Endodermal cell (in vitro differentiated cells): ENCODE results near the gene FOXA3. TPM values are rescaled to one million over a fixed set of nuclear protein-coding genes. Genes with fewer than 3 reads are reported as not detected.
A peak's percentile ranks its signal among the peaks of the same experiment; 100 is the strongest.

Experiments used
- DNase-seq: peaks from one replicate; pipeline ENCODE4 v3.0.0-alpha.2; 2017
- H3K27ac ChIP-seq: 2 replicates; pipeline ENCODE4 v1.5.1; 2013; ENCODE audit warnings: mild to moderate bottlenecking, low read depth, low read length, moderate library complexity
- H3K27me3 ChIP-seq: 2 replicates; pipeline ENCODE4 v1.6.1; 2013; ENCODE audit warnings: mild to moderate bottlenecking, low read length, moderate library complexity; ENCODE audit not compliant: insufficient read depth, control insufficient read depth, poor library complexity, severe bottlenecking
- H3K36me3 ChIP-seq: 2 replicates; pipeline ENCODE4 v1.7.0; 2013; ENCODE audit warnings: mild to moderate bottlenecking, low read length, moderate library complexity; ENCODE audit not compliant: control insufficient read depth, insufficient read depth
- H3K4me1 ChIP-seq: one replicate; pipeline ENCODE4 v1.7.0; 2013; ENCODE audit warnings: low read length; ENCODE audit not compliant: control insufficient read depth, insufficient read depth
- H3K4me3 ChIP-seq: 2 replicates; pipeline ENCODE4 v1.5.1; 2013; ENCODE audit warnings: mild to moderate bottlenecking, low read length, moderate library complexity
- H3K9ac ChIP-seq: 2 replicates; pipeline ENCODE4 v1.6.1; 2013; ENCODE audit warnings: mild to moderate bottlenecking, low read length, moderate library complexity; ENCODE audit not compliant: poor library complexity, severe bottlenecking; ENCODE audit errors: extremely low read depth
- H3K9me3 ChIP-seq: 2 replicates; pipeline ENCODE4 v1.6.1; 2013; ENCODE audit warnings: mild to moderate bottlenecking, low read length, moderate library complexity; ENCODE audit not compliant: control insufficient read depth
- H3K27ac Mint-ChIP-seq: 2 replicates; pipeline ENCODE4 v1.8.0; 2020; ENCODE audit warnings: mixed read lengths
- H3K27me3 Mint-ChIP-seq: 2 replicates; pipeline ENCODE4 v1.8.0; 2021; ENCODE audit warnings: mild to moderate bottlenecking, mixed read lengths; ENCODE audit not compliant: insufficient read depth
- H3K36me3 Mint-ChIP-seq: 2 replicates; pipeline ENCODE4 v1.8.0; 2020; ENCODE audit warnings: low read depth, mixed read lengths
- H3K4me1 Mint-ChIP-seq: 2 replicates; pipeline ENCODE4 v1.8.0; 2020; ENCODE audit warnings: mixed read lengths
- H3K4me3 Mint-ChIP-seq: 2 replicates; pipeline ENCODE4 v1.8.0; 2020; ENCODE audit warnings: mild to moderate bottlenecking, moderate library complexity, mixed read lengths
- H3K9me3 Mint-ChIP-seq: 2 replicates; pipeline ENCODE4 v1.8.0; 2020; ENCODE audit warnings: mild to moderate bottlenecking, mixed read lengths
- CTCF ChIP-seq: fragments of 200-600 bp; sonication (generic); conservative IDR thresholded peaks from 2 replicates; pipeline ENCODE4 v1.5.0; 2021; ENCODE audit warnings: antibody characterized with exemption, mild to moderate bottlenecking
- WGBS, 2 experiments: methylation state at CpG; one replicate each; pipeline versions ENCODE4 v1.1.5 to v1.1.7; 2013; ENCODE audit warnings: missing lambda C conversion rate in 2 of 2, mixed read lengths in 1 of 2; ENCODE audit not compliant: insufficient coverage in 1 of 2, insufficient read length in 1 of 2; 5-methylcytosine and 5-hydroxymethylcytosine counted together
- total RNA-seq, 2 donors: library from RNA; stranded (reverse); fragmentation: NEBNext Ultra II Directional in 1 of 2; extraction: Animal tissue kit (Norgen Biotek cat#: 25700) in 1 of 2; gene quantifications; 2 replicates in 1 of 2; 3 replicates in 1 of 2; pipeline ENCODE4 v1.2.1, GENCODE V29; 2021

FOXA3 gene
- total RNA-seq, 2 donors from 2014 or later, result 54.2 to 58.1 TPM

DNA sequence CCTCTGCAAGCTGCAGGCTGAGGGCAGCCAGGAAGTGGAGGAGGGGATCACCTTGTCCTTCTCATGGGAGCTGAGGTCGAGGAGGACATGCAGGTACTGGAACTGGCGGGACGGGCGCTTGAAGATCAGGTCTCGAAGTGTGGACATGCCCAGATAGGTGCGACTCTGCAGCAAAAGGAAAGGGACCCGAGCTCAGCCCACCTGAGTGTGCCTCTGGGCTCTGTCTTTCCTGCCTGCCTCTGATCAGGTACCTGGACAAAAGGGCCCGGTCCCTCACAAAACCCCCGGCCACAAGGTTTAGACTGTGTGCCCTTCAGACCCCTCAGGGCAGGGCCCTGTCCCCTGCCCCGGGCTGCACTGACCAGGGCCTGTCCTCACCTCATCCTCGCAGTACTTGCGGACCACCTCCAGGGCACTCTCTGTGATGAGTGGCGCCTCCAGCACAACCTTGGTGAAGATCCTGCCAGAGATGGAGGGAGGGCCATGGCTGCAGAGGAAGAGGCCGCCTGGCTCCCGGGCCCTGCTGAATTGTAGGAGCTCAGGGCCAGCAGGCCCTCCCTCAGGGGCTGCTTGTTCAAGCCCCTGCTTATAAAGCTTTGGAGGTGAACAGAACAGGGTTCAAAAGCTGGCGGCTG, 36.5 kb upstream of the FOXA3 start:
- WGBS, 2 experiments, result 95 to 99% methylated on average over 11 to 16 of the region's 16 CpGs
- Histone ChIP-seq H3K9me3 (no peaks in the 10 kb centered on the region), H3K4me1 (no peaks in the 10 kb centered on the region), H3K4me3 (no peak overlapping the region), H3K9ac (no peak overlapping the region), H3K27ac (no peak overlapping the region), H3K36me3 (peaks cover 89% of the 10 kb centered on the region), H3K27me3 (no peaks in the 10 kb centered on the region)
- H3K27me3 Mint-ChIP-seq, result no peaks in the 10 kb centered on the region
- DNase-seq, result peak; percentile 59
- H3K9me3 Mint-ChIP-seq, result no peaks in the 10 kb centered on the region
- no peak overlapping the region for H3K27ac Mint-ChIP-seq
- TF ChIP-seq CTCF, result peak; percentile 32
- H3K36me3 Mint-ChIP-seq, result peaks cover 86% of the 10 kb centered on the region
- H3K4me1 Mint-ChIP-seq, result no peaks in the 10 kb centered on the region
- H3K4me3 Mint-ChIP-seq, result no peak overlapping the region

DNA sequence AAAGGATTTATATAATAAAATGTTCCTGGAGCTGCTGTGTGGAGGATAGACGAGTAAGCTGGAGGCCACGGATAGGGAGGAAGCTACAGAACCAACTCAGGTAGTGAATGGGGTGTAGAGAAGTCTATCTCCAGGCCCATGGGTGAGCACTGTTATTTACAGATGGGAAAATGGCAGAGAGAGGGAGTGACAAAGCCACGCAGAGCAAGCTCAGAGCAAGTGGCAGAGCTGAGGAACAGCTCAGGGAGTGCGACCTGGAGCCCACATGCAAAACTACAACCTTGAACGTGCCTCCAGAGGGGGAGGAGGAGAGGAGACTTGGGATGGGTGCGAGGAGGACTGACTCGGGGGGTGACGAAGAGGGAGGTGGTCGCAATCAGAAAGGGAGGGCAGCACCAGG, 35.6 kb upstream of the FOXA3 start:
- Mint-ChIP-seq H3K27ac (no peak overlapping the region), H3K36me3 (peaks cover 79% of the 10 kb centered on the region)

DNA sequence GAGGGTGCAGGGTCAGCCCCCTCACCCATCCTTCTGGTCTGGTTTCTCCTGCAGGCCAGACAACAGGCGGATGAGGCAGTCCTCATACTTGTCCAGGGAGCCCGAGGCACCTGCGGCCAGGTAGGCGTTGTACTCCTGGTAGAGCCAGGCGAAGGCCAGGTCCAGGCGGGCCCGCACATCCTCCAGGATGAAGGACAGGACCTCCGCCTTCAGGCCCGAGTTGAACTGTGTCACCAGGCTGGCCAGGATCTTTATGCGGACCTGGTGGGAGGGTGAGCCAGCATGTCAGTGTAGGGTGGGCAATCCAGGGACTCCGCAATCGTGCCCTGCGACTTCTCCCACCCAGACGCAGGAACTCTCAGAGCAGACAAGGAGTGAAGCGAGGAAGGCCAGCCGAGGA, 35.2 kb upstream of the FOXA3 start:
- H3K36me3 Mint-ChIP-seq, result peaks cover 77% of the 10 kb centered on the region

More for the DNA sequence above, 35.6 kb upstream of the FOXA3 start:
- 95 to 100% methylated on average over 8 to 9 of the region's 9 CpGs for WGBS, 2 experiments
- no peak overlapping the region for H3K9ac ChIP-seq
- H3K4me3 ChIP-seq, result no peak overlapping the region
- no peak for TF ChIP-seq CTCF
- H3K27ac ChIP-seq, result no peak overlapping the region
- H3K9me3 Mint-ChIP-seq, result no peaks in the 10 kb centered on the region
- no peaks in the 10 kb centered on the region for H3K4me1 Mint-ChIP-seq
- H3K27me3 Mint-ChIP-seq, result no peaks in the 10 kb centered on the region
- no peaks in the 10 kb centered on the region for H3K4me1 ChIP-seq
- no peaks in the 10 kb centered on the region for H3K9me3 ChIP-seq
- H3K27me3 ChIP-seq, result no peaks in the 10 kb centered on the region
- H3K36me3 ChIP-seq, result peaks cover 89% of the 10 kb centered on the region
- DNase-seq, result no peak
- H3K4me3 Mint-ChIP-seq, result no peak overlapping the region

More for the DNA sequence above, 35.2 kb upstream of the FOXA3 start:
- no peaks in the 10 kb centered on the region for H3K9me3 Mint-ChIP-seq
- H3K4me1 ChIP-seq, result no peaks in the 10 kb centered on the region
- peaks cover 90% of the 10 kb centered on the region for H3K36me3 ChIP-seq
- no peak overlapping the region for H3K27ac ChIP-seq
- DNase-seq, result no peak
- no peak overlapping the region for H3K9ac ChIP-seq
- H3K4me3 Mint-ChIP-seq, result no peak overlapping the region
- H3K4me1 Mint-ChIP-seq, result no peaks in the 10 kb centered on the region
- no peak overlapping the region for H3K27ac Mint-ChIP-seq
- H3K27me3 ChIP-seq, result no peaks in the 10 kb centered on the region
- no peak overlapping the region for H3K4me3 ChIP-seq
- whole genome bisulfite sequencing, 2 experiments, result 97 to 100% methylated on average over 13 to 16 of the region's 16 CpGs
- no peaks in the 10 kb centered on the region for H3K27me3 Mint-ChIP-seq
- H3K9me3 ChIP-seq, result no peaks in the 10 kb centered on the region
- TF ChIP-seq CTCF, result no peak
